Mononuclear cell (primary cell): ENCODE data around the gene PTPRN. TPM values are rescaled to one million over a fixed set of nuclear protein-coding genes. Genes with fewer than 3 reads are reported as not detected.
"Not testable (repeated sequence)": the region's sequence is repeated elsewhere in the genome, so short reads cannot be mapped to it uniquely, and the experiment has no call there.

Experiments
- H3K27me3 ChIP-seq: 2 replicates; pipeline ENCODE4 v1.6.0; 2011; ENCODE audit warnings: low read length, control low read depth; ENCODE audit not compliant: insufficient read depth
- H3K4me1 ChIP-seq: 2 replicates; pipeline ENCODE4 v1.5.1; 2011; ENCODE audit warnings: mild to moderate bottlenecking, low read length, control low read depth; ENCODE audit not compliant: insufficient read depth
- H3K4me3 ChIP-seq: 2 replicates; pipeline ENCODE4 v1.5.1; 2011; ENCODE audit warnings: mild to moderate bottlenecking, low read length, moderate library complexity
- H3K9me3 ChIP-seq: 2 replicates; pipeline ENCODE4 v1.5.1; 2011; ENCODE audit warnings: low read depth, mild to moderate bottlenecking, control low read depth, low read length
- total RNA-seq: library from RNA; depleted of rRNA; stranded (reverse); fragments of >200 nt; gene quantifications from one replicate; pipeline ENCODE4 v1.2.3, GENCODE V29; 2012

PTPRN gene
- total RNA-seq, 1 donor = 1.3 TPM

DNA sequence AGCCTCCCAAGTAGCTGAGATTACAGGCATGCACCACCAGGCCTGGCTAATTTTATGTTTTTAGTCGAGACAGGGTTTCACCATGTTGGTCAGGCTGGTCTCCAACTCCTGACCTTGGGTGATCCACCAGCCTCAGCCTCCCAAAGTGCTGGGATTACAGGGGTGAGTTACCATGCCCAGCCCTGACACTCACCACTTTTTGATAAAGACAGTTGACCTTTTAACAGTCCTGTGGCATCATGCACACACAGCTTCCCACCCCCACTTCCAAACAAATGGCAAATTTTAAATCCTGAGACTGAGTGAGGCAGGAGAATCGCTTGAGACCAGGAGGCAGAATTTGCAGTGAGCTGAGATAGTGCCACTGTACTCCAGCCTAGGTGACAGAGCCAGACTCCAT lies 36.2 kb downstream of the PTPRN start:
- Histone ChIP-seq H3K4me1 (peaks cover 6% of the 10 kb centered on the region), H3K9me3 (no peaks in the 10 kb centered on the region), H3K27me3 (no peaks in the 10 kb centered on the region), H3K4me3 (no peak overlapping the region)

GRCh38 chr2:219272356-219272755 lies 36.8 kb downstream of the PTPRN start:
- H3K9me3 ChIP-seq = no peaks in the 10 kb centered on the region
- no peaks in the 10 kb centered on the region for H3K4me1 ChIP-seq
- H3K27me3 ChIP-seq = no peaks in the 10 kb centered on the region
- H3K4me3 ChIP-seq = no peak overlapping the region

GRCh38 chr2:219271021-219271420 lies 38.2 kb downstream of the PTPRN start:
- Histone ChIP-seq H3K9me3 (no peaks in the 10 kb centered on the region), H3K27me3 (no peaks in the 10 kb centered on the region), H3K4me1 (no peaks in the 10 kb centered on the region), H3K4me3 (no peak overlapping the region)

GRCh38 chr2:219270055-219270372 lies 39.2 kb downstream of the PTPRN start:
- H3K27me3 ChIP-seq = no peaks in the 10 kb centered on the region
- H3K9me3 ChIP-seq = no peaks in the 10 kb centered on the region
- H3K4me1 ChIP-seq = no peaks in the 10 kb centered on the region
- no peak overlapping the region for H3K4me3 ChIP-seq

- Histone ChIP-seq H3K4me3 (no peak overlapping the region), H3K9me3 (no peaks in the 10 kb centered on the region), H3K27me3 (no peaks in the 10 kb centered on the region), H3K4me1 (no peaks in the 10 kb centered on the region)
These were observed 39.7 kb downstream of the PTPRN start for GRCh38 chr2:219269362-219270054.

DNA sequence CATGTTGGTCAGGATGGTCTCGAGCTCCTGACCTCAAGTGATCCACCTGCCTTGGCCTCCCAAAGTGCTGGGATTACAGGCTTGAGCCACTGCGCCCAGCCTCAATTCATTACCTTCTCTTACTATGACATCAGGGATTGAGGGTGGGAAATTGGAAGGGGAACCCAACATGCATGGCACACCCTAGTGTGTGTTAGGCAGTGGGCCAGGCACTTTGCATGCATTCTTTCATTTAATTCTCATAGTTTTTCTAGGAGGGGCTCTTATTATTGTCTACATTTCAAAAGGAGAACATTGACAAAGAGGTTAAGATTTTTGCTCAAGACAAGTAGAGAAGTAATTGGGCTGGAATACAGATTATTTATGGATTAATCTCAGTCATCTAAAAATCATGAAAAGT lies 40.9 kb downstream of the PTPRN start:
- no peak overlapping the region for H3K4me3 ChIP-seq
- no peaks in the 10 kb centered on the region for H3K4me1 ChIP-seq
- H3K9me3 ChIP-seq = no peaks in the 10 kb centered on the region
- H3K27me3 ChIP-seq = no peaks in the 10 kb centered on the region

DNA sequence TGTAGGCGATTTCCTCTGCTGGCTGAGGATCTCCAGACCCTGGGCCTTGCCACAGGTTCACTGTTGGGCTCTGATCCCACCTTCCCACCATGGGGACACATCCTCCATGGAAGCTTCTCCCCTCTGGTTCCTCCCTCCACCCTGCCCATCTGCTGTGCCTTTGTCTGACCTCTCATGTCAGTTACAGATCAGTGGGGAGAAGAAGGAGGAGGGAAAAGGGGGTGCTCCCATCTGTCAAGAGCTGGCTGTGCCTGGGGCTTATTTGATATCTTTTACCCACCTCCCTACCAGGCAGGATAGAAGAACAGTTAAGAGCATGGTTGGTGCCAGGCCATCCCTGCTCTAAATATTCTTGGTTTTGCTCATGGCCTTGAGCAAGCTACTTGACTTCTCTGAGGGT lies 42.3 kb downstream of the PTPRN start:
- Histone ChIP-seq H3K4me1 (no peaks in the 10 kb centered on the region), H3K27me3 (no peaks in the 10 kb centered on the region), H3K4me3 (no peak overlapping the region), H3K9me3 (no peaks in the 10 kb centered on the region)

DNA sequence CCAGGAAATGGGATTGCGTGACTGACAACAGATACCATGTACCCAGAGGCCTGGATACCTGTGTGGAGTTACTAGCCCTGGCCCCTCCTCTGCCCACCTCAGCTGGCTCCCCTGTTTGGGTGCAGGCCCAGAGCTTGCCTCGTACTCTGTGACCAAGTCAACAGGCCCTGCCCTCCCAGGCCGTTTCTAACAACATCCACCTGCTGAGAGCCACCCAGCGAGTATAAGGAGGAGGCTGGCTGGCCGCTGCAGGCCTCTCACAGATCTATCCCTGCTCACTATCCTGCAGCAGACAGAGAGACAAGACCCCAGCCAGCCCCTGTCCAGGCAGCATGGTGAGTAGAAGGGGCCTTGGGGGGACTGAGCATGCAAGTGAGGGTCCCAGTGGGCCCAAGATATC lies 43.0 kb downstream of the PTPRN start:
- no peak overlapping the region for H3K4me3 ChIP-seq
- no peaks in the 10 kb centered on the region for H3K4me1 ChIP-seq
- H3K9me3 ChIP-seq = no peaks in the 10 kb centered on the region
- H3K27me3 ChIP-seq = no peaks in the 10 kb centered on the region

DNA sequence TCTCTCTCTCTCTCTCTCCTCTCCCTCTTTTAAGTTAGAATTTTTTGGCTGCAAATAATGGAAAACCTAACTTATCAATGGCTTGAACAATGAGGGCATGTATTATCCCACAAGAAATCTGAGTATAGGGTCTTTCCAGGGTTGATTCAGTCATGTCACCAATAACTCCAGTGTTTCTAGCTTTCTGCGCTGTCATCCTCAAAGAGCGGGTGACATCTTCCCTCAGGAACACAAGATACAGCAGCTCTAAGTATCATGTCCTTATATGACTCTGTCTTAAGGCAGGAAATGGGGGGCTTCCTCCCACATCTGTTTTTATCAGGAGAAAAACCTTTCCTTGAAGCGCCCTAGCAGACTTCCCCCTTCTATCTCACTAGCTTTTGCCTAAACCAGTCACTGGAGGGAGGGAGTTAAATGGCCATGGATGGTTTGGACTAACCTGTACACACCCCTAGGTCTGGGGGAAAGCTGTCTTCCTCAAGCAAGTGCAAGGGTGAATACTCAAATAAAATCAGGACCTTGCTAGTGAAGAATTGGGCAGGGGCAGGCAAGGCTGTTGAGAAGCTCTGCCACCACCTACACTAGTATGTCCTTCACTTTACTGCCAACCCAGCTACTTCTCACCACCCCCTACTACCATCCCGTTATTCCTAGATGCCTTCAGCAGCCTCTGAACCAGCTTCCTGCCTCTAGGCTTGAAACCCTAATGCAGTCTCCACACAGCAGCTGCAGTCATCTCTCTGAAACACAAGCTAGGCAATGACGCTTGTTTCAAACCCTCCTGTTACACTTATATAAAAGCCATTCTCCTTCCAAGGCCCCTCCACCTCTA lies 48.0 kb downstream of the PTPRN start:
- H3K9me3 ChIP-seq = no peaks in the 10 kb centered on the region
- H3K27me3 ChIP-seq = no peaks in the 10 kb centered on the region
- no peaks in the 10 kb centered on the region for H3K4me1 ChIP-seq
- no peak overlapping the region for H3K4me3 ChIP-seq

DNA sequence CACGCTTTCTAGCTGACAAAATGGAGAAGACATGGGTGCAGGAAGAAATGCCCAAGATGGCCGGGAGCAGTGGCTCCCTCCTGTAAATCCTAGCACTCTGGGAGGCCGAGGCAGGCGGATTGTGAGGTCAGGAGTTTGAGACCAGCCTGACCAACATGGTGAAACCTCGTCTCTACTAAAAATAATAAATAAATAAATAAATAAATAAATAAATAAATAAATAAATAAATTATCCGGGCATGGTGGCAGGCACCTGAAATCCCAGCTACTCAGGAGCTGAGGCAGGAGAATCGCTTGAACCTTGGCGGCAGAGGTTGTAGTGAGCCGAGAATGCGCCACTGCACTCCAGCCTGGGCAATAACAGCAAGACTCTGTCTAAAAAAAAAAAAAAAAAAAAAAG lies 50.3 kb downstream of the PTPRN start:
- H3K4me1 ChIP-seq, H3K27me3 ChIP-seq, H3K9me3 ChIP-seq, H3K4me3 ChIP-seq: not testable (repeated sequence)

GRCh38 chr2:219254590-219255201 lies 54.5 kb downstream of the PTPRN start:
- H3K4me3 ChIP-seq = peak overlapping the region; percentile 96
- H3K4me1 ChIP-seq = peaks cover 38% of the 10 kb centered on the region
- H3K27me3 ChIP-seq = no peaks in the 10 kb centered on the region
- H3K9me3 ChIP-seq = no peaks in the 10 kb centered on the region

DNA sequence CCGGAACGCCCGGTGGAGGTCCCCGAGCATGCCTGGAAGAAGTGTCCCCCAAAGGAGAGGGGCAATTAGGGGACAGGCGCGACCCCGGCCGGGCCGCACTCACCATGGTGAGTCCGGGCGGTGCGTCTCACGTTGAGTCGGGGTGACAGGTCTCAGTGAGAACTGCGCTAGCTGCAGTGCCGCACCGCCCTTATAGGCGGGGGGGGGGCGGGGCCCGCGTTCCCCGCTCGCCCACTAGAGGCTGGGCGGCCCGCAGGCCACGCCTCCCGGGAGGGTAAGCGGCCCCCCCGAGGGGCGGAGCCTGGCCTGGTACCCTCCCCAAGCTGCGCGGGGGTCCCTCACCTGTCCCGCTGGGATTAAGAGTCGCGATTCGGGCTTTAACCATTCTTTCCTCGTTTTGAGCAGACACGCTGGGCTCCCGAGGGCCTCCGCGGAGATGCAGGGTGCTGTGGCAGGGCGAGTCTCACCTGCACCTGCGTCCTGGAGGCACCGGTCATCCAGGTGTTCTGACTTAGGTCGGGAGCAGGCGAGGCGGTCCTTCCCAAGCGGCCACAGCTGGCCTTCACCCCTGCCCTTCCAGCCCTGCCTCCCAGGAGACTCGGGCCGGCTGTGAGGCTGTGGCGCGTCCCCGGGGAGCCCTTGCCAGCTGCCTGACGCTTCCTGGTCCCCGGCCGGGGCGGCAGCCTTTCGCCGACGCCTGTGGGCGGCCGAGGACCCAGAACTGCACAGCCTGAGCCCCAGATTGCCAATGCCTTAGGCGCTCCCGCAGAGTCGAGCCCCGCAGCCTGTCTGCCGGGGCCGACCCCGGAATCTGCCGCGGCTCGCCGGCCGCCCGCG lies 55.2 kb downstream of the PTPRN start, which contains the start of gene TUBA4A:
TUBA4A (minus strand) TSS at position 166 of the 837 bp plus-strand sequence; CDS start at position 106, 60 bp downstream.
- H3K9me3 ChIP-seq = no peaks in the 10 kb centered on the region
- H3K4me3 ChIP-seq = peak within 1 kb of the TSS; percentile 96
- peaks cover 45% of the 10 kb centered on the region for H3K4me1 ChIP-seq
- H3K27me3 ChIP-seq = no peaks in the 10 kb centered on the region

GRCh38 chr2:219252900-219253752 lies 56.1 kb downstream of the PTPRN start, which contains the start of gene TUBA4B:
Gene TUBA4B (plus strand): TSS chr2:219253243. CDS start chr2:219253408, 165 bp downstream.
- peaks cover 54% of the 10 kb centered on the region for H3K4me1 ChIP-seq
- H3K9me3 ChIP-seq = no peaks in the 10 kb centered on the region
- H3K4me3 ChIP-seq = peak within 1 kb of the TSS; percentile 96
- no peaks in the 10 kb centered on the region for H3K27me3 ChIP-seq

DNA sequence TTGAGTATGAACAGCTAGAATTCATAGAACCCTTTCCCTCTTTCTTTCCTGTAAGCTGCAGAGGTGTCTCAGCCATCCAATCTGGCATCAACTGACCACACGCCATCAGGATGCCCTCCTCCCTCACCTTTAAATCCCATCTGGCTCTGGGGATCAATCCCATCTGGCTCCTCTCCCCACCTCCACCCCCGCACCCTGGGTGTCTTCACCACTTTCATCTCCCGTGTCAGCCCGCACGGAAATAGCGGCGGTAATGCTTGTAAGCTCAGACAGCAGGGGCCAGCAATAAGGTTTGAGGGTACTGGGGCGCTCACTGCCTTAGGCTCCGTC lies 56.7 kb downstream of the PTPRN start:
- no peaks in the 10 kb centered on the region for H3K9me3 ChIP-seq
- H3K4me3 ChIP-seq = peak overlapping the region; percentile 96
- H3K27me3 ChIP-seq = no peaks in the 10 kb centered on the region
- peaks cover 60% of the 10 kb centered on the region for H3K4me1 ChIP-seq
